Testis (tissue), 2 donors: ENCODE results near the gene PMF1.

Source experiments
- POLR2A ChIP-seq: fragments of 450-650 bp; IDR thresholded peaks from one replicate; pipeline ENCODE4 v1.6.1; 2017; ENCODE audit warnings: antibody characterized with exemption, mild to moderate bottlenecking, moderate library complexity
- TF ChIP-seq, protein P1 (sequence below), 3 experiments: fragments of 450-650 bp in 2 of 3; fragments of 200-600 bp in 1 of 3; sonication (generic) in 1 of 3; IDR thresholded peaks; one replicate each; pipeline ENCODE4 v1.5.1; 2016 to 2019; ENCODE audit warnings: antibody characterized with exemption in 3 of 3, mild to moderate bottlenecking in 2 of 3, moderate library complexity in 1 of 3

GRCh38 chr1:156251527-156251926, 38.7 kb downstream of the PMF1 start:
- TF ChIP-seq, protein P1, sequence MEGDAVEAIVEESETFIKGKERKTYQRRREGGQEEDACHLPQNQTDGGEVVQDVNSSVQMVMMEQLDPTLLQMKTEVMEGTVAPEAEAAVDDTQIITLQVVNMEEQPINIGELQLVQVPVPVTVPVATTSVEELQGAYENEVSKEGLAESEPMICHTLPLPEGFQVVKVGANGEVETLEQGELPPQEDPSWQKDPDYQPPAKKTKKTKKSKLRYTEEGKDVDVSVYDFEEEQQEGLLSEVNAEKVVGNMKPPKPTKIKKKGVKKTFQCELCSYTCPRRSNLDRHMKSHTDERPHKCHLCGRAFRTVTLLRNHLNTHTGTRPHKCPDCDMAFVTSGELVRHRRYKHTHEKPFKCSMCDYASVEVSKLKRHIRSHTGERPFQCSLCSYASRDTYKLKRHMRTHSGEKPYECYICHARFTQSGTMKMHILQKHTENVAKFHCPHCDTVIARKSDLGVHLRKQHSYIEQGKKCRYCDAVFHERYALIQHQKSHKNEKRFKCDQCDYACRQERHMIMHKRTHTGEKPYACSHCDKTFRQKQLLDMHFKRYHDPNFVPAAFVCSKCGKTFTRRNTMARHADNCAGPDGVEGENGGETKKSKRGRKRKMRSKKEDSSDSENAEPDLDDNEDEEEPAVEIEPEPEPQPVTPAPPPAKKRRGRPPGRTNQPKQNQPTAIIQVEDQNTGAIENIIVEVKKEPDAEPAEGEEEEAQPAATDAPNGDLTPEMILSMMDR (IDR thresholded peaks at IDR 0.05) = no peak
- TF ChIP-seq POLR2A = no peak
